ENCODE data around the gene PHF20. TPM values are rescaled to one million over a fixed set of nuclear protein-coding genes. Genes with fewer than 3 reads are reported as not detected.
A peak's percentile ranks its signal among the peaks of the same experiment; 100 is the strongest.

PHF20 gene
- total and polyA plus RNA-seq, 2 of the 13 experiments (the other 11 are each of a cell fraction or from before 2014, with no cell fraction given) = 22.8 to 34.1 TPM

- TF ChIP-seq, protein P1, sequence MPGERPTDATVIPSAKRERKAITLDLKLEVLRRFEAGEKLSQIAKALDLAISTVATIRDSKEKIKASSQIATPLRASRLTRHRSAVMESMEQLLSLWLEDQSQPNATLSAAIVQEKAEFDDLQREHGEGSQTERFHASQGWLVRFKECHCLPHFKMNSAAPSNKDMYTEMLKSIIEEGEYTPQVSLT (CRISPR knock-in tag; IDR thresholded peaks at IDR 0.05; ENCODE audit: borderline replicate concordance, low read depth) = no peak; the same call in none of the 2 replicates
- TF ChIP-seq ZNF513 (CRISPR knock-in tag; conservative IDR thresholded peaks at IDR 0.05) (no peak), ISL2 (CRISPR knock-in tag; IDR thresholded peaks at IDR 0.05) (peak; percentile 73), REXO4 (CRISPR knock-in tag; IDR thresholded peaks at IDR 0.05; ENCODE audit: borderline replicate concordance) (no peak), IRX3 (CRISPR knock-in tag; IDR thresholded peaks at IDR 0.05; ENCODE audit: borderline replicate concordance, low read depth) (peak; percentile 75; the same call in 1 of the 2 replicates), ZNF614 (CRISPR knock-in tag; IDR thresholded peaks at IDR 0.05; ENCODE audit: borderline replicate concordance) (peak; percentile 79; the same call in 1 of the 2 replicates), CENPX (CRISPR knock-in tag; IDR thresholded peaks at IDR 0.05) (no peak), ZFP82 (CRISPR knock-in tag; IDR thresholded peaks at IDR 0.05; ENCODE audit: borderline replicate concordance) (0 out of 2 replicates have a peak, but pooled peaks have one; percentile 69), TAF15 (IDR thresholded peaks at IDR 0.05; ENCODE audit: low read depth, low read length, poor library complexity, severe bottlenecking) (no peak), DNMT1 (CRISPR knock-in tag; IDR thresholded peaks at IDR 0.05) (peak; percentile 18), SMYD3 (CRISPR knock-in tag; IDR thresholded peaks at IDR 0.05) (peak; percentile 96; the same call in 1 of the 2 replicates), ZBTB8A (CRISPR knock-in tag; IDR thresholded peaks at IDR 0.05; ENCODE audit: borderline replicate concordance, low read depth) (no peak), ZNF224 (CRISPR knock-in tag; IDR thresholded peaks at IDR 0.05) (peak; percentile 93), HOXA7 (CRISPR knock-in tag; IDR thresholded peaks at IDR 0.05) (peak; percentile 90; the same call in 1 of the 2 replicates), NFAT5 (CRISPR knock-in tag; IDR thresholded peaks at IDR 0.05) (peak; percentile 93; the same call in 1 of the 2 replicates), SRY (CRISPR knock-in tag; IDR thresholded peaks at IDR 0.05) (peak; percentile 93; the same call in 1 of the 2 replicates)
- TF ChIP-seq, protein P2, sequence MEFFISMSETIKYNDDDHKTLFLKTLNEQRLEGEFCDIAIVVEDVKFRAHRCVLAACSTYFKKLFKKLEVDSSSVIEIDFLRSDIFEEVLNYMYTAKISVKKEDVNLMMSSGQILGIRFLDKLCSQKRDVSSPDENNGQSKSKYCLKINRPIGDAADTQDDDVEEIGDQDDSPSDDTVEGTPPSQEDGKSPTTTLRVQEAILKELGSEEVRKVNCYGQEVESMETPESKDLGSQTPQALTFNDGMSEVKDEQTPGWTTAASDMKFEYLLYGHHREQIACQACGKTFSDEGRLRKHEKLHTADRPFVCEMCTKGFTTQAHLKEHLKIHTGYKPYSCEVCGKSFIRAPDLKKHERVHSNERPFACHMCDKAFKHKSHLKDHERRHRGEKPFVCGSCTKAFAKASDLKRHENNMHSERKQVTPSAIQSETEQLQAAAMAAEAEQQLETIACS (CRISPR knock-in tag; IDR thresholded peaks at IDR 0.05) = peak; percentile 15
Observed at GRCh38 chr20:35771689-35772562, at the start of gene PHF20 (continued).
